GM11168 (cell line): ENCODE data around the gene XCL2.

ENCODE experiments used
- in situ Hi-C: fragments of 300-500 bp; cut with MboI; formaldehyde crosslinking; loops from one replicate; pipeline ENCODE4 v1.12.0; 2022; ENCODE audit warnings: low sequenced_read_pairs; ENCODE audit not compliant: unreplicated experiment

The XCL2 gene

GRCh38 chr1:168520052-168520751, 23.6 kb downstream of the XCL2 start:
- in situ Hi-C loops: no loop called here

GRCh38 chr1:168518813-168519212, 25.0 kb downstream of the XCL2 start:
- in situ Hi-C loops: no loop called here

- in situ Hi-C loops: no loop called here
Measured at GRCh38 chr1:168518201-168518689, 25.6 kb downstream of the XCL2 start.

- in situ Hi-C loops: no loop called here
Measured at GRCh38 chr1:168514455-168514854, 29.3 kb downstream of the XCL2 start.

- in situ Hi-C loops: no loop called here
Measured at GRCh38 chr1:168513656-168514404, 30.0 kb downstream of the XCL2 start.

GRCh38 chr1:168512864-168513595, 30.8 kb downstream of the XCL2 start:
- in situ Hi-C loops: no loop called here

- in situ Hi-C loops: no loop called here
Measured at GRCh38 chr1:168509875-168510791, 33.7 kb downstream of the XCL2 start.

GRCh38 chr1:168509210-168509609, 34.6 kb downstream of the XCL2 start:
- in situ Hi-C loops: no loop called here

- in situ Hi-C loops: no loop called here
Measured at GRCh38 chr1:168507828-168508227, 36.0 kb downstream of the XCL2 start.

GRCh38 chr1:168507231-168507630, 36.6 kb downstream of the XCL2 start:
- in situ Hi-C loops: no loop called here

- in situ Hi-C loops: no loop called here
Measured at GRCh38 chr1:168506204-168506819, 37.5 kb downstream of the XCL2 start.

- in situ Hi-C loops: no loop called here
Measured at GRCh38 chr1:168505006-168505405, 38.8 kb downstream of the XCL2 start.

GRCh38 chr1:168504064-168504837, 39.5 kb downstream of the XCL2 start:
- in situ Hi-C loops: no loop called here

GRCh38 chr1:168499688-168500049, 44.1 kb downstream of the XCL2 start:
- in situ Hi-C loops: no loop called here

GRCh38 chr1:168498956-168499687, 44.7 kb downstream of the XCL2 start:
- in situ Hi-C loops: no loop called here

GRCh38 chr1:168498159-168498631, 45.6 kb downstream of the XCL2 start:
- in situ Hi-C loops: no loop called here

GRCh38 chr1:168497376-168497950, 46.3 kb downstream of the XCL2 start:
- in situ Hi-C loops: no loop called here
